ENCODE results near the gene PRLR. TPM values are rescaled to one million over a fixed set of nuclear protein-coding genes. Genes with fewer than 3 reads are reported as not detected.

Gene PRLR
- total and polyA plus RNA-seq, 10 of the 15 experiments (the other 5 are each of a cell fraction or from before 2014, with no cell fraction given) = 0.03 to 8.1 (median 0.20) TPM

DNA sequence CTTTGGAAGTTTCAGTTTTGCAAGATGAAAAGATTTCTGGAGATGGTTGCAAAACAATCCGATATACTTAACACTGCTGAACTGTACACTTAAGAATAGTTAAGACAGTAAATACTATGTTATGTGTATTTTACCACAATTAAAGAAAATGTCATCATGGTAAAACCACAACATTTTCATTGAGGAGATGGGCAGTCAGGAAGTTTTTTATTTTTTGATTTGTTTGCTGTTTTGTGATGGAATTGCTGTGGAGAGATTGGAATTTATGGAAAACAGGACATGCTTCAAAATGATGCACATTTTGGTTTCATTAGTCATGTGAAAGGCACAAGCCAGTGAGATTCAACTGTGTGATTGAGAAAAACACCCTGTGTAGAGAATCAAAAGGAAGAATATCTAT lies 92.1 kb downstream of the PRLR start (continued):
- TF ChIP-seq, protein P1, sequence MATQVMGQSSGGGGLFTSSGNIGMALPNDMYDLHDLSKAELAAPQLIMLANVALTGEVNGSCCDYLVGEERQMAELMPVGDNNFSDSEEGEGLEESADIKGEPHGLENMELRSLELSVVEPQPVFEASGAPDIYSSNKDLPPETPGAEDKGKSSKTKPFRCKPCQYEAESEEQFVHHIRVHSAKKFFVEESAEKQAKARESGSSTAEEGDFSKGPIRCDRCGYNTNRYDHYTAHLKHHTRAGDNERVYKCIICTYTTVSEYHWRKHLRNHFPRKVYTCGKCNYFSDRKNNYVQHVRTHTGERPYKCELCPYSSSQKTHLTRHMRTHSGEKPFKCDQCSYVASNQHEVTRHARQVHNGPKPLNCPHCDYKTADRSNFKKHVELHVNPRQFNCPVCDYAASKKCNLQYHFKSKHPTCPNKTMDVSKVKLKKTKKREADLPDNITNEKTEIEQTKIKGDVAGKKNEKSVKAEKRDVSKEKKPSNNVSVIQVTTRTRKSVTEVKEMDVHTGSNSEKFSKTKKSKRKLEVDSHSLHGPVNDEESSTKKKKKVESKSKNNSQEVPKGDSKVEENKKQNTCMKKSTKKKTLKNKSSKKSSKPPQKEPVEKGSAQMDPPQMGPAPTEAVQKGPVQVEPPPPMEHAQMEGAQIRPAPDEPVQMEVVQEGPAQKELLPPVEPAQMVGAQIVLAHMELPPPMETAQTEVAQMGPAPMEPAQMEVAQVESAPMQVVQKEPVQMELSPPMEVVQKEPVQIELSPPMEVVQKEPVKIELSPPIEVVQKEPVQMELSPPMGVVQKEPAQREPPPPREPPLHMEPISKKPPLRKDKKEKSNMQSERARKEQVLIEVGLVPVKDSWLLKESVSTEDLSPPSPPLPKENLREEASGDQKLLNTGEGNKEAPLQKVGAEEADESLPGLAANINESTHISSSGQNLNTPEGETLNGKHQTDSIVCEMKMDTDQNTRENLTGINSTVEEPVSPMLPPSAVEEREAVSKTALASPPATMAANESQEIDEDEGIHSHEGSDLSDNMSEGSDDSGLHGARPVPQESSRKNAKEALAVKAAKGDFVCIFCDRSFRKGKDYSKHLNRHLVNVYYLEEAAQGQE (IDR thresholded peaks at IDR 0.05; ENCODE audit: low read depth, low read length) = no peak
- TF ChIP-seq MYB (IDR thresholded peaks at IDR 0.05; ENCODE audit: borderline replicate concordance, low read depth, low read length) (no peak), WRNIP1 (IDR thresholded peaks at IDR 0.05; ENCODE audit: borderline replicate concordance, low read depth, low read length) (no peak)
- TF ChIP-seq, protein P2, sequence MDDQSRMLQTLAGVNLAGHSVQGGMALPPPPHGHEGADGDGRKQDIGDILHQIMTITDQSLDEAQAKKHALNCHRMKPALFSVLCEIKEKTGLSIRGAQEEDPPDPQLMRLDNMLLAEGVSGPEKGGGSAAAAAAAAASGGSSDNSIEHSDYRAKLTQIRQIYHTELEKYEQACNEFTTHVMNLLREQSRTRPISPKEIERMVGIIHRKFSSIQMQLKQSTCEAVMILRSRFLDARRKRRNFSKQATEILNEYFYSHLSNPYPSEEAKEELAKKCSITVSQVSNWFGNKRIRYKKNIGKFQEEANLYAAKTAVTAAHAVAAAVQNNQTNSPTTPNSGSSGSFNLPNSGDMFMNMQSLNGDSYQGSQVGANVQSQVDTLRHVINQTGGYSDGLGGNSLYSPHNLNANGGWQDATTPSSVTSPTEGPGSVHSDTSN (IDR thresholded peaks at IDR 0.05; ENCODE audit: insufficient replicate concordance, low read depth, low read length) = no peak

DNA sequence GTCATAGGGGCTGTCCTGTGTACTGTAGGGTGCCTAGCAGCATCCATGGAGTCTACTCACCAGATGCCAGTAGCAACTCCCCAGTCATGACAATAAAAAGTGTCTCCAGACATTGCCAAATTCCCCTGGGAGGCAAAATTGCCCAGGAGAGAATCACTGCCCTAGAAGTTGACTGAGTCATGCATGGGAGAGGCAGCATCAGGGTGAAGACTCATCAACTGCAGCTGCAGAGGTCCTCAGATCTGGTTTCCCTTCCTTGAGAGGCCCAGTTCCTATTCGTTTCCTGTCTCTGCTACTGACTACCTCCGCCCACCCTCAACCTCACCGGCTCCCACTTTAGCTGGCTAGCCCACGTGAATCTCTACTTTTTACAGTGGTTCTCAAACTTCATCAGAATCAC lies 93.9 kb downstream of the PRLR start:
- Histone ChIP-seq H2AFZ (ENCODE audit: control insufficient read depth, low read depth, low read length) (no peak overlapping the region), H3K27me3 (replicated peaks in 1 of 2; ENCODE audit: control insufficient read depth in 2 of 2, insufficient read depth in 2 of 2, low read length in 1 of 2) (no peaks in the 10 kb centered on the region), H3K36me3 (ENCODE audit: control insufficient read depth in 2 of 2, insufficient read depth in 2 of 2, low read length in 1 of 2) (no peaks in the 10 kb centered on the region), H3K9me3 (replicated peaks; ENCODE audit: control insufficient read depth, insufficient read depth, low read length) (no peaks in the 10 kb centered on the region), H3K4me3 (no peak overlapping the region), H3K9ac (ENCODE audit: control insufficient read depth, insufficient read depth, low read length) (no peak overlapping the region), H4K20me1 (ENCODE audit: control insufficient read depth, insufficient read depth) (no peaks in the 10 kb centered on the region), H3K79me2 (ENCODE audit: control insufficient read depth, insufficient read depth, low read length) (no peaks in the 10 kb centered on the region), H3K4me1 (ENCODE audit: control insufficient read depth, insufficient read depth, low read length) (no peaks in the 10 kb centered on the region), H3K27ac (ENCODE audit: control insufficient read depth, insufficient read depth) (no peak overlapping the region), H3K4me2 (ENCODE audit: control insufficient read depth, insufficient read depth) (no peak overlapping the region)
- DNase-seq (ENCODE audit: low read depth, low spot score) = no peak
- ATAC-seq = no peak
- intact Hi-C loops (cut with micrococcal nuclease; ENCODE audit: unreplicated experiment) (no loop called here), in situ Hi-C loops (cut with MboI) (no loop called here)
- 1% methylated on average over 4 of the region's 4 CpGs for WGBS (ENCODE audit: insufficient coverage, insufficient replicate concordance, low lambda C conversion rate, missing lambda C conversion rate)
- no peak for FAIRE-seq
- SMC1A ChIA-PET (ENCODE audit: uncharacterized antibody, unreplicated experiment) = interaction anchor here (0.6 to 0.9 kb wide), 3 partner anchors 9 to 17 kb away, joined by 3 to 5 read pairs (median 3); no protein-coding TSS in a partner anchor
- RAD21 ChIA-PET (ENCODE audit: unreplicated experiment) = no interaction called here
- BruUV-seq (replicated peaks) = no TSS peak
- POLR2A ChIA-PET = interaction anchor here (0.6 to 1.2 kb wide), 3 partner anchors 17 to 167 kb away, joined by 3 to 6 read pairs (median 4); no protein-coding TSS in a partner anchor
- CTCF ChIA-PET = no interaction called here
- TF ChIP-seq, protein P3, sequence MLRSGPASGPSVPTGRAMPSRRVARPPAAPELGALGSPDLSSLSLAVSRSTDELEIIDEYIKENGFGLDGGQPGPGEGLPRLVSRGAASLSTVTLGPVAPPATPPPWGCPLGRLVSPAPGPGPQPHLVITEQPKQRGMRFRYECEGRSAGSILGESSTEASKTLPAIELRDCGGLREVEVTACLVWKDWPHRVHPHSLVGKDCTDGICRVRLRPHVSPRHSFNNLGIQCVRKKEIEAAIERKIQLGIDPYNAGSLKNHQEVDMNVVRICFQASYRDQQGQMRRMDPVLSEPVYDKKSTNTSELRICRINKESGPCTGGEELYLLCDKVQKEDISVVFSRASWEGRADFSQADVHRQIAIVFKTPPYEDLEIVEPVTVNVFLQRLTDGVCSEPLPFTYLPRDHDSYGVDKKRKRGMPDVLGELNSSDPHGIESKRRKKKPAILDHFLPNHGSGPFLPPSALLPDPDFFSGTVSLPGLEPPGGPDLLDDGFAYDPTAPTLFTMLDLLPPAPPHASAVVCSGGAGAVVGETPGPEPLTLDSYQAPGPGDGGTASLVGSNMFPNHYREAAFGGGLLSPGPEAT (IDR thresholded peaks at IDR 0.05; ENCODE audit: low read depth) = no peak
- TF ChIP-seq, protein P1 (IDR thresholded peaks at IDR 0.05; ENCODE audit: low read depth, low read length) = no peak
- no peak for TF ChIP-seq TARDBP (IDR thresholded peaks at IDR 0.05; ENCODE audit: borderline replicate concordance)
- TF ChIP-seq, protein P4, sequence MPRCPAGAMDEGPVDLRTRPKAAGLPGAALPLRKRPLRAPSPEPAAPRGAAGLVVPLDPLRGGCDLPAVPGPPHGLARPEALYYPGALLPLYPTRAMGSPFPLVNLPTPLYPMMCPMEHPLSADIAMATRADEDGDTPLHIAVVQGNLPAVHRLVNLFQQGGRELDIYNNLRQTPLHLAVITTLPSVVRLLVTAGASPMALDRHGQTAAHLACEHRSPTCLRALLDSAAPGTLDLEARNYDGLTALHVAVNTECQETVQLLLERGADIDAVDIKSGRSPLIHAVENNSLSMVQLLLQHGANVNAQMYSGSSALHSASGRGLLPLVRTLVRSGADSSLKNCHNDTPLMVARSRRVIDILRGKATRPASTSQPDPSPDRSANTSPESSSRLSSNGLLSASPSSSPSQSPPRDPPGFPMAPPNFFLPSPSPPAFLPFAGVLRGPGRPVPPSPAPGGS (IDR thresholded peaks at IDR 0.05; ENCODE audit: borderline replicate concordance, insufficient read depth, low read depth, low read length, poor library complexity, severe bottlenecking) = no peak
